Hypothalamus (tissue), 51 donors: Measurements from ENCODE around the gene DEPDC1B.
"Not testable (repeated sequence)": the region's sequence is repeated elsewhere in the genome, so short reads cannot be mapped to it uniquely, and the experiment has no call there.

ENCODE experiments used
- DNase-seq, 51 donors: peaks; one replicate each; lab custom pipeline; 2025; lab: John Stamatoyannopoulos, UW

DEPDC1B gene

GRCh38 chr5:60699609-60700415 is at the start of gene DEPDC1B:
DEPDC1B (minus strand) TSS chr5:60700166; CDS start chr5:60700093, 73 bp downstream.
- DNase-seq, result peak; percentile 19 to 88 (median 74)

GRCh38 chr5:60744682-60745081 is 44.7 kb upstream of the DEPDC1B start:
- no peak for DNase-seq

GRCh38 chr5:60743511-60744314 is 43.7 kb upstream of the DEPDC1B start:
- no peak for DNase-seq

GRCh38 chr5:60740322-60740721 is 40.4 kb upstream of the DEPDC1B start:
- no peak for DNase-seq

- no peak for DNase-seq
These were observed 39.0 kb upstream of the DEPDC1B start for GRCh38 chr5:60738933-60739332.

GRCh38 chr5:60738461-60738860 is 38.5 kb upstream of the DEPDC1B start:
- DNase-seq, result no peak

GRCh38 chr5:60730858-60731257 is 30.9 kb upstream of the DEPDC1B start:
- DNase-seq, result not testable (repeated sequence)

- no peak for DNase-seq
These were observed 27.2 kb upstream of the DEPDC1B start for GRCh38 chr5:60727033-60727679.

GRCh38 chr5:60724126-60724525 is 24.2 kb upstream of the DEPDC1B start:
- no peak for DNase-seq

- DNase-seq, result no peak
These were observed 22.4 kb upstream of the DEPDC1B start for GRCh38 chr5:60722416-60722815.

GRCh38 chr5:60719329-60719728 is 19.4 kb upstream of the DEPDC1B start:
- DNase-seq, result no peak

GRCh38 chr5:60718166-60718892 is 18.4 kb upstream of the DEPDC1B start:
- DNase-seq, result no peak

- DNase-seq, result not testable (repeated sequence)
These were observed 15.4 kb upstream of the DEPDC1B start for GRCh38 chr5:60715201-60715928.

GRCh38 chr5:60712950-60713349 is 13.0 kb upstream of the DEPDC1B start:
- no peak for DNase-seq

- DNase-seq, result not testable (repeated sequence)
These were observed 11.9 kb upstream of the DEPDC1B start for GRCh38 chr5:60711892-60712291.

GRCh38 chr5:60710362-60710761 is 10.4 kb upstream of the DEPDC1B start:
- DNase-seq, result no peak

GRCh38 chr5:60705144-60705543 is 5.2 kb upstream of the DEPDC1B start:
- no peak for DNase-seq

GRCh38 chr5:60703944-60704343 is 4.0 kb upstream of the DEPDC1B start:
- no peak for DNase-seq

GRCh38 chr5:60701321-60701968 is 1.5 kb upstream of the DEPDC1B start:
- no peak for DNase-seq
